Fibroblast of mammary gland (primary cell): Measurements from ENCODE around the gene LTA.

Source experiments
- DNase-seq: peaks from one replicate; pipeline ENCODE4 v3.0.0-alpha.2; 2010; ENCODE audit warnings: low read depth
- H3K4me3 ChIP-seq: 2 replicates; pipeline ENCODE4 v1.5.1; 2011; ENCODE audit warnings: low read depth, mild to moderate bottlenecking, low read length, moderate library complexity; ENCODE audit not compliant: control insufficient read depth
- CTCF ChIP-seq: conservative IDR thresholded peaks from 2 replicates; pipeline ENCODE4 v1.5.1; 2011; ENCODE audit warnings: low read depth, low read length, inconsistent platforms; ENCODE audit not compliant: control insufficient read depth, insufficient read depth

The LTA gene

GRCh38 chr6:31529329-31530150 is 42.5 kb upstream of the LTA start:
- TF ChIP-seq CTCF, result no peak
- DNase-seq, result no peak
- H3K4me3 ChIP-seq, result no peak overlapping the region

- no peak for DNase-seq
- H3K4me3 ChIP-seq, result no peak overlapping the region
- TF ChIP-seq CTCF, result peak; percentile 8
These were observed 41.4 kb upstream of the LTA start for GRCh38 chr6:31530659-31531058.

- no peak for DNase-seq
- no peak overlapping the region for H3K4me3 ChIP-seq
- TF ChIP-seq CTCF, result no peak
These were observed 40.9 kb upstream of the LTA start for GRCh38 chr6:31531162-31531561.

- DNase-seq, result no peak
- H3K4me3 ChIP-seq, result no peak overlapping the region
- no peak for TF ChIP-seq CTCF
These were observed 40.1 kb upstream of the LTA start for GRCh38 chr6:31531771-31532643.

- TF ChIP-seq CTCF, result no peak
- no peak overlapping the region for H3K4me3 ChIP-seq
- DNase-seq, result no peak
These were observed 39.2 kb upstream of the LTA start for GRCh38 chr6:31532644-31533454.

- TF ChIP-seq CTCF, result no peak
- no peak for DNase-seq
- H3K4me3 ChIP-seq, result no peak overlapping the region
These were observed 38.6 kb upstream of the LTA start for GRCh38 chr6:31533455-31533841.
